ENCODE measurements around the gene WDFY4. TPM values are rescaled to one million over a fixed set of nuclear protein-coding genes. Genes with fewer than 3 reads are reported as not detected.
A peak's percentile ranks its signal among the peaks of the same experiment; 100 is the strongest.

WDFY4 gene
- total and polyA plus RNA-seq, 4 donors, result 4.6 to 26.9 (median 13.5) TPM

- H3K9me3 ChIP-seq (ENCODE audit: control insufficient read depth in 4 of 4, insufficient read depth in 3 of 4, low read length in 3 of 4), result no peaks in the 10 kb centered on the region
- no peak overlapping the region for H3K4me3 ChIP-seq
- peaks cover 0 to 11% (median 2%) of the 10 kb centered on the region in 3 donors for H3K27me3 ChIP-seq (ENCODE audit: control insufficient read depth in 3 of 3, insufficient read depth in 3 of 3, low read length in 2 of 3)
- WGBS, 2 donors, result 85 to 95% methylated on average over 9 of the region's 9 CpGs
- DNase-seq (no peak), ATAC-seq (ENCODE audit: insufficient read depth, low FRiP score) (no peak)
- H3K4me1 ChIP-seq (ENCODE audit: control insufficient read depth in 5 of 5, insufficient read depth in 5 of 5, low read length in 5 of 5), result peaks cover 0 to 13% (median 0%) of the 10 kb centered on the region in 5 donors
- TF ChIP-seq CTCF (IDR thresholded peaks at IDR 0.05; ENCODE audit: control extremely low read depth, extremely low read depth), result no peak
- no peaks in the 10 kb centered on the region for H3K36me3 ChIP-seq (ENCODE audit: control insufficient read depth in 4 of 4, insufficient read depth in 4 of 4, low read length in 4 of 4)
- H3K9ac ChIP-seq (ENCODE audit: insufficient read depth in 1 of 2, low read length in 2 of 2), result no peak overlapping the region
- no peak overlapping the region for H3K27ac ChIP-seq (ENCODE audit: low read depth in 1 of 2, low read length in 1 of 2)
Measured at GRCh38 chr10:48658975-48659269, 25.8 kb upstream of the WDFY4 start.

GRCh38 chr10:48659790-48660189 lies 24.9 kb upstream of the WDFY4 start:
- 31 to 40% methylated on average over 2 of the region's 2 CpGs for WGBS, 2 donors
- ATAC-seq (ENCODE audit: insufficient read depth, low FRiP score), result no peak
- Histone ChIP-seq H3K27ac (ENCODE audit: low read depth in 1 of 2, low read length in 1 of 2) (no peak overlapping the region), H3K4me1 (ENCODE audit: control insufficient read depth in 5 of 5, insufficient read depth in 5 of 5, low read length in 5 of 5) (peaks cover 0 to 13% (median 0%) of the 10 kb centered on the region in 5 donors), H3K9me3 (ENCODE audit: control insufficient read depth in 4 of 4, insufficient read depth in 3 of 4, low read length in 3 of 4) (peaks cover 0 to 2% (median 0%) of the 10 kb centered on the region in 4 donors), H3K9ac (ENCODE audit: insufficient read depth in 1 of 2, low read length in 2 of 2) (no peak overlapping the region), H3K27me3 (ENCODE audit: control insufficient read depth in 3 of 3, insufficient read depth in 3 of 3, low read length in 2 of 3) (peaks cover 0 to 6% (median under 1%) of the 10 kb centered on the region in 3 donors), H3K36me3 (ENCODE audit: control insufficient read depth in 4 of 4, insufficient read depth in 4 of 4, low read length in 4 of 4) (no peaks in the 10 kb centered on the region), H3K4me3 (no peak overlapping the region)
- TF ChIP-seq CTCF (IDR thresholded peaks at IDR 0.05; ENCODE audit: control extremely low read depth, extremely low read depth), result no peak
- DNase-seq, result peak in 2 of 3 donors; percentile 49

- H3K9me3 ChIP-seq (ENCODE audit: control insufficient read depth in 4 of 4, insufficient read depth in 3 of 4, low read length in 3 of 4), result peaks cover 0 to 4% (median 0%) of the 10 kb centered on the region in 4 donors
- H3K4me1 ChIP-seq (ENCODE audit: control insufficient read depth in 5 of 5, insufficient read depth in 5 of 5, low read length in 5 of 5), result peaks cover 0 to 4% (median 0%) of the 10 kb centered on the region in 5 donors
- ATAC-seq (ENCODE audit: insufficient read depth, low FRiP score) (no peak), DNase-seq (no peak)
- no peak for TF ChIP-seq CTCF (IDR thresholded peaks at IDR 0.05; ENCODE audit: control extremely low read depth, extremely low read depth)
- H3K27ac ChIP-seq (ENCODE audit: low read depth in 1 of 2, low read length in 1 of 2), result no peak overlapping the region
- H3K36me3 ChIP-seq (ENCODE audit: control insufficient read depth in 4 of 4, insufficient read depth in 4 of 4, low read length in 4 of 4), result no peaks in the 10 kb centered on the region
- H3K9ac ChIP-seq (ENCODE audit: insufficient read depth in 1 of 2, low read length in 2 of 2), result no peak overlapping the region
- H3K27me3 ChIP-seq (ENCODE audit: control insufficient read depth in 3 of 3, insufficient read depth in 3 of 3, low read length in 2 of 3), result peaks cover 0 to 6% (median 0%) of the 10 kb centered on the region in 3 donors
- no peak overlapping the region for H3K4me3 ChIP-seq
Measured at GRCh38 chr10:48661441-48661840, 23.2 kb upstream of the WDFY4 start.

- H3K4me1 ChIP-seq (ENCODE audit: control insufficient read depth in 5 of 5, insufficient read depth in 5 of 5, low read length in 5 of 5), result peaks cover 0 to 2% (median 0%) of the 10 kb centered on the region in 5 donors
- DNase-seq (no peak), ATAC-seq (ENCODE audit: insufficient read depth, low FRiP score) (no peak)
- H3K9me3 ChIP-seq (ENCODE audit: control insufficient read depth in 4 of 4, insufficient read depth in 3 of 4, low read length in 3 of 4), result peaks cover 0 to 4% (median 0%) of the 10 kb centered on the region in 4 donors
- no peak for TF ChIP-seq CTCF (IDR thresholded peaks at IDR 0.05; ENCODE audit: control extremely low read depth, extremely low read depth)
- H3K9ac ChIP-seq (ENCODE audit: insufficient read depth in 1 of 2, low read length in 2 of 2), result no peak overlapping the region
- no peak overlapping the region for H3K4me3 ChIP-seq
- 72 to 74% methylated on average over 8 of the region's 8 CpGs for WGBS, 2 donors
- H3K27ac ChIP-seq (ENCODE audit: low read depth in 1 of 2, low read length in 1 of 2), result no peak overlapping the region
- no peaks in the 10 kb centered on the region for H3K27me3 ChIP-seq (ENCODE audit: control insufficient read depth in 3 of 3, insufficient read depth in 3 of 3, low read length in 2 of 3)
- H3K36me3 ChIP-seq (ENCODE audit: control insufficient read depth in 4 of 4, insufficient read depth in 4 of 4, low read length in 4 of 4), result no peaks in the 10 kb centered on the region
Measured at GRCh38 chr10:48667960-48668590, 16.6 kb upstream of the WDFY4 start.

Measured in lung (tissue), 12 donors.